Suprapubic skin (tissue), 3 donors: ENCODE data around the gene TMEM178A.

Source experiments
- EP300 ChIP-seq: sonication (generic); formaldehyde crosslinking; IDR thresholded peaks from one replicate; pipeline ENCODE4 v1.6.1; 2017; ENCODE audit warnings: antibody characterized with exemption
- TF ChIP-seq, protein P1 (sequence below), 2 donors: fragments of 200-600 bp in 1 of 2; fragments of 450-650 bp in 1 of 2; sonication (generic) in 1 of 2; IDR thresholded peaks; one replicate each; pipeline ENCODE4 v1.5.1; 2016 to 2019; ENCODE audit warnings: antibody characterized with exemption in 2 of 2, mild to moderate bottlenecking in 1 of 2, moderate library complexity in 1 of 2

DNA sequence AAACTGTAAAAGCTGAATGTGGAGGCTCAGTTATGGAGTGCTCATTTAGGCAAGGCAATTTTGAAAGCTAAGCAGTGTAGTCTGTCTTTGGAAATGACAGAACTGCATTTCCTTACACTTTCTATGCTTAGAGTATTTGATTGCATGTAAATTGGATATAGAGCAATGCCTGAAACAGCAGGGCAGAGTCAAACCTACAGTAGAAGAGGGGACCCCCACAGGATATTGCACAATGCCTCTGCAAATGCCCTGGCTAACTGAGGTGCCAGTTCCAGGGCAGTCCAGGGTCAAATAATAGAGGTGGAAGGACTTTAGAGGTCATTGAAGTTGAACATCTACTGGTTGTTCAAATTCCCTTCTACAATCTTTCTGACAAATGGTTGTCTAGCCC, 2.2 kb downstream of the TMEM178A start:
- TF ChIP-seq, protein P1, sequence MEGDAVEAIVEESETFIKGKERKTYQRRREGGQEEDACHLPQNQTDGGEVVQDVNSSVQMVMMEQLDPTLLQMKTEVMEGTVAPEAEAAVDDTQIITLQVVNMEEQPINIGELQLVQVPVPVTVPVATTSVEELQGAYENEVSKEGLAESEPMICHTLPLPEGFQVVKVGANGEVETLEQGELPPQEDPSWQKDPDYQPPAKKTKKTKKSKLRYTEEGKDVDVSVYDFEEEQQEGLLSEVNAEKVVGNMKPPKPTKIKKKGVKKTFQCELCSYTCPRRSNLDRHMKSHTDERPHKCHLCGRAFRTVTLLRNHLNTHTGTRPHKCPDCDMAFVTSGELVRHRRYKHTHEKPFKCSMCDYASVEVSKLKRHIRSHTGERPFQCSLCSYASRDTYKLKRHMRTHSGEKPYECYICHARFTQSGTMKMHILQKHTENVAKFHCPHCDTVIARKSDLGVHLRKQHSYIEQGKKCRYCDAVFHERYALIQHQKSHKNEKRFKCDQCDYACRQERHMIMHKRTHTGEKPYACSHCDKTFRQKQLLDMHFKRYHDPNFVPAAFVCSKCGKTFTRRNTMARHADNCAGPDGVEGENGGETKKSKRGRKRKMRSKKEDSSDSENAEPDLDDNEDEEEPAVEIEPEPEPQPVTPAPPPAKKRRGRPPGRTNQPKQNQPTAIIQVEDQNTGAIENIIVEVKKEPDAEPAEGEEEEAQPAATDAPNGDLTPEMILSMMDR (IDR thresholded peaks at IDR 0.05), result no peak
- TF ChIP-seq EP300, result no peak
